GM21390 (cell line): Measurements from ENCODE around the gene C9orf153.

Experiments
- ATAC-seq: cut with Tn5 transposase; IDR thresholded peaks from one replicate; pipeline ENCODE4 v1.9.1; 2021; ENCODE audit not compliant: unreplicated experiment

The C9orf153 gene

DNA sequence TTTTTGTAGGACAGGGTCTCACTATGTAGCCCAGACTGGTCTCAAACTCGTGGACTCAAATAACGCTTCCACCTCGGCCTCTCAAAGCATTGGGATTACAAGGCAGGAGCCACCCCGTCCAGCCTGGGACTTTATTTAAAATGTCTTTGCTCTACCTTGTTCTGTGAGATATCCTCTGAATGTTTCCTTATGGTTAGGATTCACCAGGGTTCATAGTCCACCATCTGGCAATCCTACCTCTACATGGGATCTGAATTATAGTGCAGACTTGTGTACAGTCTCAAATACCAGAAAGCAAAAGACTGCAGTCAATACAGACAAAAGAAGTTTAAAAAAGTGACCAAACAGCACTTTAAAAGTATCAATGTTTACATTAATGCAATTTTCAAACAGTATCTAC, 12.8 kb upstream of the C9orf153 start:
- ATAC-seq, result no peak

DNA sequence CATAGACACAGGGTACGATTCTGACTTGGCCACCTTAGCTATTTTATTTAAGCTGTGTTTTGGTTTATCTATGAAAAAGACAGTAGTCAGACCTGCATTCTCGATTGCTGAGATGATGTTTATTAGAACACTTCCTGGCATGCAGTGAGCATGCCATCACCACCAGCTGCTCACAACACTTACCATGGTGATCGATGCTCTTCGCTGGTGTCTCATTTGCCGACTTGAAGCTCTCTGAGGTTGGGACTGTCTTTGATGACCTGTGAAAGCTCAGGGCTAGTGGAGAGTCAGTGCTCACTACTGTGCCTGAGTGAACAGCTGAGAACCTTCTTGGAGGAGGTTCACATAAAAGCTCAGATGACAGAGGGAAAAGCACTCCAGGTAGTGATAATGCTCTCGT, 4.4 kb upstream of the C9orf153 start:
- ATAC-seq, result no peak

DNA sequence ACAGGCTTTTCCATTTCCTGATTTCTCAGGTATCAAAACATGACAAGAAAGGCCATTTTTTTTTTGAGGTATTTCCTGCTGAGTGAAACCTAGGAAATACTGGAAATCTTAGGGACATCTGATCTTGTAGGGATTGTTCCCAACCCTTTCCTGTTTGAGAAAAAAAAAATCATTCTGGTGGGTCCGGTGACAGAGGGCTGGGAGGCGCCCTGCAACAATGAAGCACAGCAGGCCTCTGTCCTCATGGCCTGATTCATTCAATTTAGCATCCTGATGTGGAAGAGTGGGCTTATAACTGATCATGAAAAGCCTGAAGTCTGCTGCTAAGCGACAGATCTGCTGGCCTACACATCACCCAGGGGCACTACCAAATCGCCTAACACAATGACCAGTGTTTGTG, 3.0 kb upstream of the C9orf153 start:
- ATAC-seq, result no peak

DNA sequence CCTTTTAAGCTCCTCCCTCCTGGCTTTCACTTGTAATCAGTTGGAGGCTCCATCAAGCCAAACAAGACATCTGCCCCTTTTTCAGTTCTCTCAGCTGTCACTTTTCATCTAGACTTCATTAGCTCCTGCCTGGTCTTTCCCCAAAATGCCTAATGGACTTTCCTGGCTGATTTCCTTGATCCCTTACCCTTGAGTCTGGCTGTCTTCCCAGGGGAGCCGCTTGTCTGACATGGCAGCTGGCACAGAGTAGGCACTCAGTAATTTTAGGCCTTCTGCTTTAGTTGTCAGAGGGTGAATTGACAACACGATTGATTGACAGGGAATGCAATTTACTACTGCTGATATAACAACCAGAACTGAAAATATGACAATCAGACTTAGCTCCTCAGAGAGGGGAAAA, 2.1 kb downstream of the C9orf153 start:
- ATAC-seq, result no peak

DNA sequence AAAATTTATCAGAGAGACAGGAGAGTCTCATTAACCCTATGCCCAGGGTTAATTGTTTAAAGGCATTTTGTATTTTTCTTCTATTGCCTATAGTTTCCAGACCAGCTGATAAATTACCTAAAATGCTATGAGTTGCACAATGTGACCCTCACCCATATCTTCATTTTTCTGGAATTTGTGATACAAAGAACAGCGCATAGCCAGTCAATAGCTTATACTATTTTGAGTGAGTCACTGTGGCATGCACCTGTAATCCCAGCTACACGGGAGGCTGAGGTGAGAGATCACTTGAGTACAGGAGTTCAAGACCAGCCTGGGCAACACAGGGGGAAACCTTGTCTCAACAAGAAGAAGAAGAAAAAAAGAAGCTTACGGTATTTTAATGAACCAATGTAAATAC, 2.8 kb downstream of the C9orf153 start:
- ATAC-seq, result no peak

DNA sequence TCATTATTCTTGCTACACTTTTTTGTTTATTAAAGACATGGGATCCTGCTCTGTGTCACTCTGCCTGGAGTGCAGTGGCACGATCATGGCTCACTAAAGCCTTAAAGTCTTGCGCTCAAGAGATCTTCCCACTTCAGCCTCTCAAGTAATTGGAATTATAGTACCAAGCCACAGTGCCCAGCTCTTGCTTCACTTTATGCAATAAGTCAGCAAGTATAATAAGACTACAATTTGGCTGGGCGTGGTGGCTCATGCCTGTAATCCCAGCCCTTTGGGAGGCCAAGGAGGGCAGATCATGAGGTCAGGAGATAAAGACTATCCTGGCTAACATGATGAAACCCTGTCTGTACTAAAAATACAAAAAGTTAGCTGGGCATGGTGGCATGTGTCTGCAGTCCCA, 5.9 kb downstream of the C9orf153 start:
- ATAC-seq, result no peak

DNA sequence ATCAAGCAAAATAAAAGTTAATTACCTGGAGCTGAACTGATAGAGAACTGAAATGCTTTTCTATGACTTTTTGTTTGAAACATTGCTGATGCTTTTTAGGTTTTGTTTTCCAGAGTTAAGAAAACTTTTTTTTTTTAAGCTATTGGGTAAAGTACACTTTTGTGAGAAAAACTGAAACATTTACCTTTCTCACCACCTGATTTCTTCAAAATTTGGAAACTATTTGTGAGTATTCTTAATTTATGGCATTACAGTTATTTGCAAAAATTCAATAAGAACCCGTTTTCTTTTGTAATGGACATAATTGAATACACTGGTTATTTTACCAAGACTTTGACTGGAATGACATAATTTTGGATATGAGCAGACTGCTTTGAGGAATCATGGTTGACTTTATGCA, 6.6 kb downstream of the C9orf153 start:
- ATAC-seq, result no peak

DNA sequence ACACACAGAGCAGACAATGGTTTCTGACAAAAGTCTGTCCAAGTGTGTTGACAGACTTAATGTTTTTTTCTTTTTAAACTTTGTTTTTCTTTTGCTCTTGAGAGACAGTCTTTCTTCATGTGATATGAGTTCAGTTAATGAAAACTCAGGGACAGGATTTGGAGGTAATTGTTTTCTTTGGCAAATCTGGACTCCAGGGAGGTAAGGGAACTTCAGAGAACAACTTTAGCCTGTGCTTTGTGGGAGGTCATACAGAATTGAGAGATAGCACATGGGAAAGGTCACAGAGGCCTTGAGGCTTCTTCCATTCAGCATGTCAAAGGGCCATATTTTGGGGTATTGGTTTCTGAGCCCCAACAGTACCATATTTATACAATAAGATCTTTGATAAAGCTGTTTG, 9.3 kb downstream of the C9orf153 start:
- no peak for ATAC-seq

DNA sequence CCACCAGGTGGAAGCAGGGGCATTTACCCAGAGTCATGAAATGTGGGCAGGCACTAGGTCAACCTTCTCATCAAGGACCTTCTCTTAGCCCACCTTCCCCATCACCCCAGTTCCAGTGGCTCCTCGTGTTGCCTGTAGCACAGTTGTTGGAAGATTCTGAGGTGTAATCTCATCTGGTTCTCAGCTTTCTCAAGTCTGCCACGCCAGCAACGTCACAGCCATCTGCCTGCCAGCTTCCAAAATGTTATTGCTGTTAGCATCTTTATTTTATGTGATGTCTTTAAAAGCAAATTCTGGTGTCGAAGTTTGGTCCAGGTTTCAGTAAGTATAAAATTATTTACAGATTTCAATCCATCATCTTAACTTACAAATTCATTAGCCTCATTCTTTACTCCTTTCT, 10.7 kb downstream of the C9orf153 start:
- no peak for ATAC-seq

DNA sequence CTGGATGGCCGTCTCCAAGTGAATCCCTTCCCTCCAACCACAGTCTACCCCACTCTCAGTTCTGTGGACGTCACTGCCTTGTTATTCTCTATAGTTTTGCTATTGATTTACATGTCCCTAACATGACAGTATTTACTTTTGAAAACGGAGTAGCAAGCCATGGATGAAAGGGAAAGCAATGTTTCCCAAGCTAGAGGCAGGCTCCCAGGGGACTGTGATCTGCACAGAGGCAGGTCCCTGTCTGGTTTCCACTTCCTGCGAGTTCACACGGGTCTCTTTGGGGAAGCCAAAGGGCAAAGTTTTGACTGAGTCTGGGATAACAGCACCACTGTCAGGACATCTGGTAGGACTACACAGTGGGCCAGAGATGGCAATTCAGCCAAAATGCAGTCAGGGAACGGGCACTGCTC, 12.7 kb downstream of the C9orf153 start:
- peak; percentile 93 for ATAC-seq

DNA sequence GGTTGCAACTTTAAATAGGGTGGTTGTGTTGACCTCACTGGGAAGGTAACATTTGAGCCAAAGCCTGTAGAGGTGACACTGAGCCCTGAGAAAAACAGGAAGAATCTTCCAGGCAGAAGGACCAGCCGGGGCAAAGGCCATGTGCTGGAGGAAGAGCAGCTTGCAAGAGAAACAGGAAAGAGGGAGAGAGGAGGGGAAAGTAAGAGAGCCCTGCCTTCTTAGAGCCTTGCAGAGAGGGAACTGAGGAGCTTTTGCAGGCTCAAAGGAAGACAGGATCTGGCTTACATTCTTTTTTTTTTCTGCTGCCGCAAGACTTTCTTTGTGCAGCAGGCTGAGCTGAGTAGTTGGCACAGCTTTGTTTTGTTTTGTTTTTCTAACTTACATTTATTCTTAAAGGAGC, 17.4 kb downstream of the C9orf153 start:
- no peak for ATAC-seq

DNA sequence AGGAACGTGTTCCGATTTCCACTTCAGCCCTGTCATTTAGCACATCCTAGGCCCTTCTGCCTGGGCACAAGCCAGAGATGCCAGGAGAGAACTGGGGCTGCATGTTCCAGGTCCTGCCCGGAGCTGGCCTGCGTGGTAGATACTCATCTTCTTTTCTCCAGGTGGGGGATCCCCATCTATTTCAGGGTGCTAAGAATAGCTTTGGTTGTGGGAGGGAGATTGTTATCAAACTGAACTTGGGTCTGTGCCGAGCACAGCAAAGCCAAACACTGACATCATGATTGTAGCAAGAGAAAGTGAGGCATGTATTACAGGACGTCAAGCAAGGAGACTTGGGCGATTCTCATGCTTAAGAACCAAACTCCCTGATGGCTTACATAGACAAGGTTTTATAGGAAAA, 18.2 kb downstream of the C9orf153 start:
- ATAC-seq, result no peak

DNA sequence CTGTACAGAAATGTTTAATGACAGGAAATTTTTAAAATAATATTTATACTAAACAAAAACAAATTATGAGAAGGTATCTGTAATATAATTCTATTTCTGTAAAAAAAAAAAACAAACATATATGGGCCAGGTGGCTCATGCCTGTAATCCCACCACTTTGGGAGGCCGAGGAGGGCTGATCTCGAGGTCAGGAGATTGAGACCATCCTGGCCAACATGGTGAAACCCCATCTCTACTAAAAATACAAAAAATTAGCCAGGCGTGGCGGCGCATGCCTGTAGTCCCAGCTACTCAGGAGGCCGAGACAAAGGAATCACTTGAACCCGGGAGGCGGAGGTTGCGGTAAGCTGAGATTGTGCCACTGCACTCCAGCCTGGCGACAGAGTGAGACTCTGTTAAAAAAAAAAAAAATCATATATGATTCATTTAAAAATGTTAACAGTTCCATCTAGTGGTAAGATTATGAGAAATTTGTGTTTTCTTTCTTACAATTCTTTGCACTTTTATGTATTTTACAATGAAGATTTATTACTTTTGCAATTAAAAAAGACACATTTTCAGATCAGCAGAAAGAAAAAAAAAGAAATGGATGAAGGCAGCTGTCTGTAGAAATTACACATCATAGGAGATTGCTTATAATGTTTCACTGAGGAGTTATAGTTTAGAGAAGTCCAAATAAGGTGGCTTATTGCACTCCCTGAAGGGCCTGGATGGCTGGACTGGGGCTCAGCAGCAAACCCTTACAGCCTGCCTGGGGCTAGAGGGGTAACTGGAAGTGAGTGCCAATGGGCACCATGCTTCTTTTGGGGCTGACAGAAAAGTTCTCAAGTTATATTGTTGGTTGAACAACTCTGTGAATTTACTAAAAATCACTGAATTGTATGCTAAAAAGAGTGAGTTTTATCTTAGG, 20.3 kb downstream of the C9orf153 start:
- ATAC-seq, result no peak

DNA sequence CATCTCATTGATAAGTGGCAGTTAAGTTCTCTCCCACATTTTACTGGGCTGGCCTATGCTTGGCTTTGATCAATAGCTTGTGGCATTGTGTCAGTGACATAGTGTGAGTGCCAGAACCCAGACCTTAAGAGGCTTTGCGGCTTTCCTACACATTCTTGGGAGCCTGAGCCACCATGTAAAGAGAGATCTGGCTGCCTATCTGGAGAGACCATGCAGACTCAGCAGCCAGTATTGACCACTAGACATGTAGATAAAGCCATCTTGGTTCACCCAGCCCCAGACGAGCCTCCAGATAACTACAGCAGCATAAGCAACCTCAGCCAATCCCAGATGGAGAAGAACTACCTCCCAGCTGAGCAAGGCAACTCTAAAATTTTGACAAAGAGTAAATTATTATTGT, 28.6 kb downstream of the C9orf153 start:
- ATAC-seq, result no peak

DNA sequence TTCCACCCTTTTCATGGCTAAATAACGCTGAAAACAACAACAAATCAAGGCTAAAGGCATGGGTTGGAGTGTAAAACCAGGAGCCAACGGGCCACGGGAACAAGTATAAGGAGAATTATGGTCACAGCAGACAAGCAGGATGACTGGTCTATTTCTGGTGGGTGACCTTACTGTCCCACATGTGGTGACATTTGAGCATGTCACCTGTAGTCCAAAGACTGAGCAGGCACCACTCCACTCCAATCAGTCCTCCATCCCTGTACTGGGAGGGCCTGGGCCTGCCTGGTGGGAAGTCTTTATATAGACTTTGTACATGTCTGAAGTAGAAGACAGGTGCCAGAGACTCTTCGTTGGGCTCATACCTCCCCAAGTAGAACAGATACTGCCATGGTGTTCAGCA, 36.8 kb downstream of the C9orf153 start:
- ATAC-seq, result no peak

DNA sequence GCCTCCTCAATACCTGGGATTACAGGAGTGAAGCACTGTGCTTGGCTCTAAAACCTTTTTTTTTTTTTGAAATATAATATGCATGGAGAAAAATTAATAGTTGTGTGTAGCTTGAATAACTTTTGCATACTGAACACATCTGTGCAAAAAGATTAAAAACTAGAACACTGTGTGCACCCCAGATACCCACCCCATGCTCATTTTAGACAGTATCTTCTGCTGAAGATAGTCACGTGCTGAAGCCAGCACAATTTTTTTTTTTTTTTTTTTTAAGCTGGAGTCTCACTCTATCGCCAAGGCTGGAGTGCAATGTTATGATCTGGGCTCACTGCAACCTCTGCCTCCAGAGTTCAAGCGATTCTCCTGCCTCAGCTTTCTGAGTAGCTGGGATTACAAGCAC, 39.9 kb downstream of the C9orf153 start:
- ATAC-seq, result no peak

DNA sequence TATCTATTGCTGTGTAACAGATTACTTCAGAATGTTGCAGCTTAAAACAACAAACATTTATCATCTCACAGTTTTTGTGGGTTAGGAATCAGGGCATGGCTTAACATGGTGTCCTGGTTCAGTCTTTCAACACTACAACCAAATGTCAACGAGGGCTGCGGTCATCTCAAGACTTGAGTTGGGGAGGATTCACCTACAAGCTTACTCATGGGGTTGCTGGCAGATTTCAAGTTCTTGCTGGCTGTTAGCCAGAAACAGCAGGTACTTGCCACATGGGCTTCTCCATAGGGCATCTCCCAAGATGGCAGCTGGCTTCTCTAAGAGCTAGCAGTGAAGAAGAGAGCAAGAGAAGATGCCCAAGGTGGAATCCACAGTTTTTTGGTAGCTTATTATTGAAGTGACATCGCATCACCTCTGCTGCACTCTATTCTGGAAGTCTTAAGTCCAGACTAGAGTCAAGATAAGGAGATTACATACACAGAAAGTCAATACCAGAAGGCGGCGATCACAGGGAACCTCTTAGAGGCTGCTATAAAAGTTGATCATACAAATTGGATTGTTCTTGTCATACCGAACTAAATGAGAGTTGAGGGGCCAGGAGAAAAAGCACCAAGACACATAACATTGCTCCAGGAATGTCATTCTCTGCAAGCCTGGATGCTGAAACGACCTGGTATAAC, 42.2 kb downstream of the C9orf153 start:
- ATAC-seq, result no peak

DNA sequence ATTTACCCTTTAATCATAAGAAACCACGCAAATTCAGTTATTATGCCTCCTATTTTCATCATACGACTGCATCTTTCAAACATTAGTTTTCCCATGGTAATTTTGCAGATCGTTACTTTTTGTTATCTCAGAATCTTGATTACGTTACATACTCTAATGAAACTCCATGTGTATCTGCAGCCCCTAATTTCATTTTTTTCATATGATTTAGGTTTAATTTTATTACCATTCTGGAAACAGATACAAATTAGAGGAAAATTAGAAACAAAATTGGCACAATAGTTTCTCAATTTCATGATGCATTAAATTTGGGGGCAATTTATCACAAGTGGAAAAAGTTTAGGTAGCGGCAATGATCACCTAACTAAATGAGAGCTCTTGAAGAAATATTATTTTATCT, 52.3 kb downstream of the C9orf153 start:
- ATAC-seq, result no peak

DNA sequence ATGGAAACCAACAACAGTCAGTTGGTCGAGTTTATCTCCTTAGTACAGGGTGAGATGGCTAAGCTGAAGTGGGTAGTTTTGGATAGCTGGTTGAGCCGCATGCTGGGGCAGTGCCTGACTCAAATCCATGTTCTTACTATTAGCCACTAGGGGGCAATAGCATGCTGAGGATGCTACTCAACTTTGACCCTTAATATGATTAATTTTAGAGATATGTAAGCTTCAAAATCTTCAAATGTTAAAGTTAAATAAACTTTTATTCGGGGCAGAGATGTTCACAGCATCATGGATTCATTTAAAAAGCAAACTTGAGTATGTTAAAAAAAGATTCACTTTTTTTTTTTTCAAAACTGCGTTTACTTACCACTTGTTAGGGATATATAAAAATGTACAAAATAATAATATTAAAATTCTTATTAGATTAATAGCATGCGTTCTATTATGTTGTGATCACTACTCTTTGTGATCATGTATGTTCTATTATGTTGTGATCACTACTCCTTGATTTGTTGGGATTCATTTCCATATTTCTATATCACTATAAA, 57.0 kb downstream of the C9orf153 start:
- peak; percentile 81 for ATAC-seq

DNA sequence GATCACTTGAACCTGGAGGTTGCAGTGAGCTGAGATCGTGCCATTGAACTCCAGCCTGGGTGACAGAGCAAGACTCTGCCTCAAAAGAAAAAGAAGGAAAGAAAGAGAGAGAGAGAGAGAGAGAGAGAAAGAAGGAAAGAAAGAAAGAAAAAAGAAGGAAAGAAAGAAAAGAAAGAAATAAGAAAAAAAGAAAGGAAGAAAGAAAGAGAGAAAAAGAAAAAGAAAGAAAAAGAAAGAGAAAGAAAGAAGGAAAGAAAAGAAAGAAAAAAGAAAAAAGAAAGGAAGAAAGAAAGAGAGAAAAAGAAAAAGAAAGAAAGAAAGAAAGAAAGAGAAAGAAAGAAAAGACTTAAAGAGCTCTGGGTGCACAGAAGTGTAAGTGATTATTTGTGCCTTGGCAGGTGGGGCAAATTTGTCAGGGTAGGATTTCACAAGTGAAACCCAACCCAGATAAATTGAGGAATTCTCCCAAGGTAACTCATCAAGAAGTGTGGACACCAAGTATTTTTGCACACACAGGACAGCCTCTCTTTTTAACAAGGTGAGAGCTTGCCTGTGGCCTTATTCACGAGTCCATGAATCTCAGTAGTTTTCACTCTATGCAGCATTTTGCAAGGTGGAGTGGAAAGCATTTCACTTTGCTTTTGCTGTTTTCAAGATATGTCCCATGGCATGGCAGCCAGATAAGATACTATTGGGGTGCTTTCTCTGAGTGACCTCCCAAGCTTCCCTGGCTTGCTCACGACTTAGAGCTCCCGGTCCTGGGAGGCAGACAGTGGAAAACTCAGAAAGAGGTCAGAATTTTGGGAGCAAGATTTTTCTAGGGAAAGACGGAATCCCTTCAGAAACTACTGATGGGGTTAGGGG, 57.8 kb downstream of the C9orf153 start:
- peak; percentile 7 for ATAC-seq

DNA sequence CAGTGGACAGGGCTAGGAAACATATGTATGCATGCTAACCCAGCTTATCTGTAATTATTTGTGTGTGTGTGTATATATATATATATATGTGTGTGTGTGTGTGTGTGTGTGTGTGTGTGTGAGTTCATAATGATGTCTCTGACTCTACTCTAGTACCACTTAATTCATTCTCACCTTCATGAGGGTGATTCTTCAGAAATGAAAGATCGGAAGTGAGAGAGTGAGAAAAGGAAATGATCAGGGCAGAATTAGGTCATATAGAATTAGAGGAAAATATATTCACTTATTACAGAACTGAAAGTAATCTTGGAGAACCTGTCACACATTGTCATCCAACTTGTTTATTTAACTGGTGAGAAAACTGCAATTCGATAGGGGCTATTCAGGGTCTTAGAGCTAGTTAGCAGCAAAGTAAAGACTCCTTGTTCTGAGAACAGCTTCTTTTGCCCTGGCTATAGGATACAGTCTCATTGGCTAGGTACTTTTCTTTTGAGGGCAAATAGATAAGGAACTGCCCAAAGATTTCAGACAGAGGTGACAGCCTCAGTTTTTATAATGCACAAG, 58.8 kb downstream of the C9orf153 start:
- no peak for ATAC-seq
